Vagina (tissue), 2 donors: ENCODE measurements around the gene SYNDIG1L. TPM values are rescaled to one million over a fixed set of nuclear protein-coding genes. Genes with fewer than 3 reads are reported as not detected.

Source experiments
- DNase-seq, 2 donors: peaks; one replicate each; pipeline ENCODE4 v3.0.0-alpha.2; 2017; ENCODE audit errors: extremely low spot score in 2 of 2
- H3K27ac ChIP-seq: fragments of 200-600 bp; sonication (generic); one replicate; pipeline ENCODE4 v1.5.1; 2019
- H3K27me3 ChIP-seq: fragments of 200-600 bp; sonication (generic); one replicate; pipeline ENCODE4 v1.5.1; 2019
- H3K36me3 ChIP-seq, 2 donors: fragments of 200-600 bp; sonication (generic); one replicate each; pipeline ENCODE4 v1.5.1; 2017 to 2019
- H3K4me1 ChIP-seq: fragments of 200-600 bp; sonication (generic); one replicate; pipeline ENCODE4 v1.5.1; 2019
- H3K4me3 ChIP-seq, 2 donors: fragments of 200-600 bp; sonication (generic); 1 replicate in 1 of 2; 2 replicates in 1 of 2; pipeline ENCODE4 v1.5.1; 2016 to 2019
- H3K9me3 ChIP-seq: fragments of 200-600 bp; sonication (generic); one replicate; pipeline ENCODE4 v1.5.1; 2019
- POLR2A ChIP-seq, 2 donors: fragments of 450-650 bp; IDR thresholded peaks; one replicate each; pipeline ENCODE4 v1.6.1; 2017; ENCODE audit warnings: antibody characterized with exemption in 2 of 2, mild to moderate bottlenecking in 2 of 2, moderate library complexity in 2 of 2
- POLR2AphosphoS5 ChIP-seq, 2 donors: sonication (generic); formaldehyde crosslinking; IDR thresholded peaks; one replicate each; pipeline ENCODE4 v1.9.0; 2017; ENCODE audit warnings: antibody characterized with exemption in 2 of 2, mild to moderate bottlenecking in 2 of 2, low read depth in 1 of 2; ENCODE audit not compliant: insufficient read depth in 1 of 2
- intact Hi-C: fragments of 100-400 bp; cut with DNase I; formaldehyde crosslinking; loops from one replicate; pipeline ENCODE4 v1.15.1; 2023
- total RNA-seq: library from RNA; depleted of rRNA; stranded (reverse); fragments of >200 nt; gene quantifications from one replicate; pipeline ENCODE4 v1.2.3, GENCODE V29; 2016
- TF ChIP-seq, protein P1 (sequence below), 3 experiments: fragments of 450-650 bp in 2 of 3; fragments of 200-600 bp in 1 of 3; sonication (generic) in 1 of 3; IDR thresholded peaks; one replicate each; pipeline ENCODE4 v1.5.1; 2017 to 2019; ENCODE audit warnings: antibody characterized with exemption in 3 of 3, mild to moderate bottlenecking in 2 of 3, moderate library complexity in 2 of 3

The SYNDIG1L gene
- total RNA-seq, 1 donor from 2014 or later: not detected

GRCh38 chr14:74444866-74445265, 18.9 kb upstream of the SYNDIG1L start:
- intact Hi-C loops: no loop called here
- DNase-seq: no peak
- no peaks in the 10 kb centered on the region for H3K9me3 ChIP-seq
- H3K4me3 ChIP-seq: no peak overlapping the region
- no peaks in the 10 kb centered on the region for H3K27me3 ChIP-seq
- TF ChIP-seq, protein P1, sequence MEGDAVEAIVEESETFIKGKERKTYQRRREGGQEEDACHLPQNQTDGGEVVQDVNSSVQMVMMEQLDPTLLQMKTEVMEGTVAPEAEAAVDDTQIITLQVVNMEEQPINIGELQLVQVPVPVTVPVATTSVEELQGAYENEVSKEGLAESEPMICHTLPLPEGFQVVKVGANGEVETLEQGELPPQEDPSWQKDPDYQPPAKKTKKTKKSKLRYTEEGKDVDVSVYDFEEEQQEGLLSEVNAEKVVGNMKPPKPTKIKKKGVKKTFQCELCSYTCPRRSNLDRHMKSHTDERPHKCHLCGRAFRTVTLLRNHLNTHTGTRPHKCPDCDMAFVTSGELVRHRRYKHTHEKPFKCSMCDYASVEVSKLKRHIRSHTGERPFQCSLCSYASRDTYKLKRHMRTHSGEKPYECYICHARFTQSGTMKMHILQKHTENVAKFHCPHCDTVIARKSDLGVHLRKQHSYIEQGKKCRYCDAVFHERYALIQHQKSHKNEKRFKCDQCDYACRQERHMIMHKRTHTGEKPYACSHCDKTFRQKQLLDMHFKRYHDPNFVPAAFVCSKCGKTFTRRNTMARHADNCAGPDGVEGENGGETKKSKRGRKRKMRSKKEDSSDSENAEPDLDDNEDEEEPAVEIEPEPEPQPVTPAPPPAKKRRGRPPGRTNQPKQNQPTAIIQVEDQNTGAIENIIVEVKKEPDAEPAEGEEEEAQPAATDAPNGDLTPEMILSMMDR (IDR thresholded peaks at IDR 0.05): no peak
- no peak for TF ChIP-seq POLR2A (IDR thresholded peaks at IDR 0.05)
- no peak for TF ChIP-seq POLR2AphosphoS5 (IDR thresholded peaks at IDR 0.05; ENCODE audit: insufficient read depth in 1 of 2, low read depth in 1 of 2)
- no peaks in the 10 kb centered on the region for H3K36me3 ChIP-seq
- no peak overlapping the region for H3K27ac ChIP-seq
- no peaks in the 10 kb centered on the region for H3K4me1 ChIP-seq

DNA sequence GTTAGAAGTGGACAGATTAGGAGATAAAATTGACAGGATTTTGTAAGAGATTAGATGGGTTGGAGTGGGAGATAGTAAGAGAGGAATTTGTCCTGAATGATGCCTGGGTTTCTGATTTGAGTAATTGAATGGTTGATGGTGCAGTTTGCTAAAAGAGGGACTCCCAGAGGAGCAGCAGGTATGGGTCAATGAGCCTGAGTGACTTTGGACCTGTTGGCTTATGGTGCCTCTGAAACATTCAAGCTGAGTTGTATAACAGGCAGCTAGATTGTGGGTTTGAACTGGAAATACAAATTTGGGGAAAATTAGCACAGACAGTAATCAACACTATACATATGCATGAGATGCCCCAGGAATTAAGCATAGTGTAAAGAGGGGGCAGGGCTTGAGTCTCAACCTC, 16.7 kb upstream of the SYNDIG1L start:
- H3K27ac ChIP-seq: no peak overlapping the region
- H3K9me3 ChIP-seq: no peaks in the 10 kb centered on the region
- no peak for DNase-seq
- no peaks in the 10 kb centered on the region for H3K36me3 ChIP-seq
- intact Hi-C loops: no loop called here
- H3K27me3 ChIP-seq: no peaks in the 10 kb centered on the region
- TF ChIP-seq, protein P1 (IDR thresholded peaks at IDR 0.05): no peak
- TF ChIP-seq POLR2AphosphoS5 (IDR thresholded peaks at IDR 0.05; ENCODE audit: insufficient read depth in 1 of 2, low read depth in 1 of 2) (no peak), POLR2A (IDR thresholded peaks at IDR 0.05) (no peak)
- no peaks in the 10 kb centered on the region for H3K4me1 ChIP-seq
- no peak overlapping the region for H3K4me3 ChIP-seq

- no peak for DNase-seq
- intact Hi-C loops: no loop called here
Measured at GRCh38 chr14:74441113-74441512, 15.1 kb upstream of the SYNDIG1L start.

GRCh38 chr14:74438351-74438915, 12.4 kb upstream of the SYNDIG1L start:
- no peak overlapping the region for H3K4me3 ChIP-seq
- no peaks in the 10 kb centered on the region for H3K27me3 ChIP-seq
- intact Hi-C loops: no loop called here
- H3K36me3 ChIP-seq: no peaks in the 10 kb centered on the region
- no peak for DNase-seq
- no peak overlapping the region for H3K27ac ChIP-seq
- no peak for TF ChIP-seq POLR2A (IDR thresholded peaks at IDR 0.05)
- no peak for TF ChIP-seq POLR2AphosphoS5 (IDR thresholded peaks at IDR 0.05; ENCODE audit: insufficient read depth in 1 of 2, low read depth in 1 of 2)
- TF ChIP-seq, protein P1 (IDR thresholded peaks at IDR 0.05): no peak
- H3K9me3 ChIP-seq: no peaks in the 10 kb centered on the region
- H3K4me1 ChIP-seq: no peaks in the 10 kb centered on the region

More at GRCh38 chr14:74441113-74441512, 15.1 kb upstream of the SYNDIG1L start:
- Histone ChIP-seq H3K27ac (no peak overlapping the region), H3K4me1 (no peaks in the 10 kb centered on the region), H3K9me3 (no peaks in the 10 kb centered on the region), H3K4me3 (no peak overlapping the region), H3K27me3 (no peaks in the 10 kb centered on the region), H3K36me3 (no peaks in the 10 kb centered on the region)
- TF ChIP-seq, protein P1 (IDR thresholded peaks at IDR 0.05): no peak
- TF ChIP-seq POLR2AphosphoS5 (IDR thresholded peaks at IDR 0.05; ENCODE audit: insufficient read depth in 1 of 2, low read depth in 1 of 2) (no peak), POLR2A (IDR thresholded peaks at IDR 0.05) (no peak)

DNA sequence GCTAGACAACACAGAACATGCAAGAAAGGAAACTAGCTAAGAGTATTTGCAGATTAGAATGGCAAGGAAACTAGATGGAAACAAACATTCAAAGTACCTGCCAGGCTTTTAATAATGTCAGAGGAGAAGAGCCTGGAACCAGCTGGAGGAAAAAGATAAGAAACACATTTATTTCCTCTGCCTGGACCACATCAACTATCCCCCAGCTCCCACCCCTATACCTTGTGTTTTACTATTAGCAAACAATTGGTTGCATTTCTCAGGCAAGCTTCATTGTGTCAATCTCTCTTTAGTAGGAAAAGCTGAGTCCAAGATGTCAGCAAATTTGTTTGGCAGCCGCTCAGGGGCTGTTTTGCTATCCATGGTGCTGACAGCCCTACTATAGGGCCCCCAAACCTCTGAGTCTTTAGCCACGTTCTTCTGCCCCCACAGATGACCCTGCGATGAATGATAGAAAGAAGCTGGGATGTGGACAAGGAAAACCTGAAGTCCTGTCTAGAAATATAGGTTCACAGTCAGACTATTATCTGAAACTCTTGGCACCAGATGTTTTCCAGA, 11.6 kb upstream of the SYNDIG1L start:
- Histone ChIP-seq H3K4me1 (no peaks in the 10 kb centered on the region), H3K27me3 (no peaks in the 10 kb centered on the region), H3K27ac (no peak overlapping the region), H3K36me3 (no peaks in the 10 kb centered on the region), H3K4me3 (no peak overlapping the region), H3K9me3 (no peaks in the 10 kb centered on the region)
- DNase-seq: no peak
- TF ChIP-seq POLR2A (IDR thresholded peaks at IDR 0.05): no peak
- intact Hi-C loops: no loop called here
